Left ventricle myocardium inferior (tissue), 1 donor: Measurements from ENCODE around the gene MFAP3L. TPM values are rescaled to one million over a fixed set of nuclear protein-coding genes. Genes with fewer than 3 reads are reported as not detected.

ENCODE experiments used
- DNase-seq: peaks from one replicate; pipeline ENCODE4 v3.0.0-alpha.2; 2020
- H3K27ac ChIP-seq: fragments of 200-600 bp; replicated peaks from 2 replicates; pipeline ENCODE4 v1.8.0; 2021
- H3K27me3 ChIP-seq: fragments of 200-600 bp; 2 replicates; pipeline ENCODE4 v1.8.0; 2021; ENCODE audit warnings: low read depth
- H3K36me3 ChIP-seq: fragments of 200-600 bp; 2 replicates; pipeline ENCODE4 v1.8.0; 2021
- H3K4me1 ChIP-seq: fragments of 200-600 bp; 2 replicates; pipeline ENCODE4 v1.8.0; 2021
- H3K4me3 ChIP-seq: fragments of 200-600 bp; 2 replicates; pipeline ENCODE4 v1.8.0; 2021; ENCODE audit warnings: mild to moderate bottlenecking, moderate library complexity
- H3K9me3 ChIP-seq: fragments of 200-600 bp; replicated peaks from 2 replicates; pipeline ENCODE4 v1.8.0; 2021
- intact Hi-C: fragments of 100-400 bp; cut with micrococcal nuclease; formaldehyde crosslinking; loops from one replicate; pipeline ENCODE4 v1.11.0; 2022
- total RNA-seq: library from RNA; stranded (reverse); fragmentation: NEBNext Ultra II Directional; extraction: Animal tissue kit (Norgen Biotek cat#: 25700); gene quantifications from one replicate; pipeline ENCODE4 v1.2.1, GENCODE V29; 2021
- TF ChIP-seq, protein P1 (sequence below): fragments of 200-600 bp; IDR thresholded peaks from 2 replicates; pipeline ENCODE4 v1.8.0; 2021; ENCODE audit warnings: antibody characterized with exemption, mild to moderate bottlenecking, borderline replicate concordance
- donor health status: DM: no; HTN: yes; CAD: no; lungs with severe emphysema.

The MFAP3L gene
- total RNA-seq, 1 donor from 2014 or later = 3.1 TPM

DNA sequence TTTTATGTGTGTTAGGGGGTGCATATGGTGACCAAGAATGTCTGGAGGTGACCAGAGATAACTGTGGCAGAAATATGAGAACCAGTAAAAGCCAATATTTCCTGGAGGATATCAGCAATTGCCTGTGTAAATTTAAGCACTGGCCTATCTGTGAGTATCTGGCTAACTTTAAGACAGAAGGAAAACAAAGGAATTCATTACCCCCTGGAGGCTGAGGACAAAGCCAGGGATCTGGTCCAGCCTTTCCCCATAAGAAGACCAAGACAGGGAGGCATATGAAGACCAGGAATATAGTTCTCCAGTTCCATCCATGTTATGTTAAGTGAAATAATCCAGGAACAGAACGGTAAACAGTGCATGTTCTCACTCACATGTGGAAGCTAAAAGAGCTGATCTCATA, 49.2 kb downstream of the MFAP3L start:
- Histone ChIP-seq H3K9me3 (no peaks in the 10 kb centered on the region), H3K4me1 (no peaks in the 10 kb centered on the region), H3K4me3 (no peak overlapping the region), H3K36me3 (no peaks in the 10 kb centered on the region), H3K27me3 (peaks cover 33% of the 10 kb centered on the region), H3K27ac (no peak overlapping the region)
- no peak for DNase-seq
- intact Hi-C loops = no loop called here
- TF ChIP-seq, protein P1, sequence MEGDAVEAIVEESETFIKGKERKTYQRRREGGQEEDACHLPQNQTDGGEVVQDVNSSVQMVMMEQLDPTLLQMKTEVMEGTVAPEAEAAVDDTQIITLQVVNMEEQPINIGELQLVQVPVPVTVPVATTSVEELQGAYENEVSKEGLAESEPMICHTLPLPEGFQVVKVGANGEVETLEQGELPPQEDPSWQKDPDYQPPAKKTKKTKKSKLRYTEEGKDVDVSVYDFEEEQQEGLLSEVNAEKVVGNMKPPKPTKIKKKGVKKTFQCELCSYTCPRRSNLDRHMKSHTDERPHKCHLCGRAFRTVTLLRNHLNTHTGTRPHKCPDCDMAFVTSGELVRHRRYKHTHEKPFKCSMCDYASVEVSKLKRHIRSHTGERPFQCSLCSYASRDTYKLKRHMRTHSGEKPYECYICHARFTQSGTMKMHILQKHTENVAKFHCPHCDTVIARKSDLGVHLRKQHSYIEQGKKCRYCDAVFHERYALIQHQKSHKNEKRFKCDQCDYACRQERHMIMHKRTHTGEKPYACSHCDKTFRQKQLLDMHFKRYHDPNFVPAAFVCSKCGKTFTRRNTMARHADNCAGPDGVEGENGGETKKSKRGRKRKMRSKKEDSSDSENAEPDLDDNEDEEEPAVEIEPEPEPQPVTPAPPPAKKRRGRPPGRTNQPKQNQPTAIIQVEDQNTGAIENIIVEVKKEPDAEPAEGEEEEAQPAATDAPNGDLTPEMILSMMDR = no peak

GRCh38 chr4:169975838-169976796, 50.1 kb downstream of the MFAP3L start:
- intact Hi-C loops = no loop called here
- peaks cover 25% of the 10 kb centered on the region for H3K27me3 ChIP-seq
- no peak overlapping the region for H3K27ac ChIP-seq
- H3K4me3 ChIP-seq = no peak overlapping the region
- no peaks in the 10 kb centered on the region for H3K4me1 ChIP-seq
- H3K36me3 ChIP-seq = no peaks in the 10 kb centered on the region
- TF ChIP-seq, protein P1 = no peak
- no peaks in the 10 kb centered on the region for H3K9me3 ChIP-seq
- no peak for DNase-seq

DNA sequence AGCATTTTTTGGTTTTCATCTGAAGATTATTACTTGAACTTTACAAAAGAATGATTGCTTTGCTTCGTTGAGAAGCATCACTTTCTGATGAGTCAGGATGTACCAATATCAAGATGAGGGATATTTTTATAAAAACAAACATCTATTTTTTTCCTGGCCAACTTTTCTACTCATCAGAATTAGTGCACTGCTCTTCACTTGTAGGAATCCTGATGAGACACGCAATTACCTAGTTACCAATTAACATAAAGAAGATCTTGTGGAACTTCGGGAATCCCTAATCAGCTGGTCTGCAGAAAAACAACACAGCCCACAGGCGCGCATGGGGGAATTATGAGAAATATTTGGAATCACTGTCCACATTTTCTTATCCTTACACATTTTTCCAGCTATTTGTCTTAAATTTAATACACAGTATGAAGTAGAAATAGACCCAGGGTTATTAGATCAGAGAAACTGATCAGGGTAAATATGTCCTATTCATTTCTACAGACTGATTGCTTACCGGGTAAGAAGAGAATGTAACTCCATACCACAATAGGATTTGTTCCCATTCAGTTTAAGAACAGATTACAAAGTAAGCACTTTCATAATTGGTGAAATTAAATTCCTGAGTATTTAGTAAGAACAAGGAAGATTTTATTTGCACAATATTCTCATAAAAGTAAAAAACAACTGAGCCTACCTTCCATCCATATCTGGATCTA, 50.9 kb downstream of the MFAP3L start:
- peaks cover 17% of the 10 kb centered on the region for H3K27me3 ChIP-seq
- H3K27ac ChIP-seq = no peak overlapping the region
- TF ChIP-seq, protein P1 = no peak
- no peak for DNase-seq
- intact Hi-C loops = no loop called here
- no peaks in the 10 kb centered on the region for H3K9me3 ChIP-seq
- H3K4me1 ChIP-seq = no peaks in the 10 kb centered on the region
- no peaks in the 10 kb centered on the region for H3K36me3 ChIP-seq
- H3K4me3 ChIP-seq = no peak overlapping the region

DNA sequence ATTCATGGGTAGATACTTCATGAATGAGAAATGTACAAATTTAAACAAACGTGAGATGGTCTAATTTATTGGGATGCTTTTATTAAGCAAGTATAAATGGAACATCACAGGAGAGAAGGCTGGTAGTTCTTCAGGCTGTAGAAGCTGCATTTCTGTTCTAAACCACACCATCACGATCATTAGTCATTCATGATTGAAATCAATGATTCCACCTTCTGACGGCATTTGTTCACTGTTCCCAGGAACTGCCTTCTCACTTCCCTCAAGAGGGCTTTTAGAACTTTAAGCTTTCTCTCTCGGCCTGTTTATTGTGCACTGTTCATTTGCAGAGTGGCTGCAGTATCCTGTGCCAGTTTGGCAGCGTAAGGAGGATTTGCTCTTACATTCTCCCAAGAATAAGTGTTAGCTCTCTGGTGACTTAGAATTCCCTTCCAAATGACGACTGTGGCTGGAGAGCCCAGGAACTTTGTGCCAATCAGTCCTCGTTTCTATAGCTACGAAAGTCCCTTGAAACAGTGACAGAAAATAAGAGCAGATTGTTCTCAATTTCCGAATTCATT, 54.7 kb downstream of the MFAP3L start:
- Histone ChIP-seq H3K4me1 (no peaks in the 10 kb centered on the region), H3K27me3 (peaks cover 15% of the 10 kb centered on the region), H3K36me3 (no peaks in the 10 kb centered on the region), H3K27ac (no peak overlapping the region), H3K4me3 (no peak overlapping the region), H3K9me3 (peaks cover 14% of the 10 kb centered on the region)
- intact Hi-C loops = no loop called here
- TF ChIP-seq, protein P1 = no peak
- DNase-seq = no peak

GRCh38 chr4:169968999-169969398, 57.2 kb downstream of the MFAP3L start:
- no peak overlapping the region for H3K27ac ChIP-seq
- intact Hi-C loops = no loop called here
- peaks cover 6% of the 10 kb centered on the region for H3K27me3 ChIP-seq
- TF ChIP-seq, protein P1 = no peak
- H3K36me3 ChIP-seq = no peaks in the 10 kb centered on the region
- H3K9me3 ChIP-seq = peaks cover 14% of the 10 kb centered on the region
- H3K4me3 ChIP-seq = no peak overlapping the region
- no peak for DNase-seq
- peaks cover 5% of the 10 kb centered on the region for H3K4me1 ChIP-seq
